CD4-positive, alpha-beta T cell (primary cell): Measurements from ENCODE around the gene FUT8. TPM values are rescaled to one million over a fixed set of nuclear protein-coding genes. Genes with fewer than 3 reads are reported as not detected.

Source experiments
- ATAC-seq: fragments of 200-7000 bp; cut with Tn5 transposase; one replicate; pipeline ENCODE4 v1.10.0; 2022; ENCODE audit warnings: mild to moderate bottlenecking; ENCODE audit not compliant: poor library complexity
- CTCF ChIA-PET: fragments of 350-600 bp; sonication (Branson Sonifier 250); formaldehyde crosslinking; loops from one replicate; lab custom pipeline; 2021; ENCODE audit warnings: antibody characterized with exemption, inconsistent platforms; lab: Charles Lee
- POLR2A ChIA-PET: fragments of 350-600 bp; sonication (Branson Sonifier 250); formaldehyde crosslinking; loops from one replicate; lab custom pipeline; 2021; ENCODE audit warnings: antibody characterized with exemption, inconsistent platforms; lab: Charles Lee
- DNase-seq, 14 experiments: peaks; one replicate each; pipeline ENCODE4 v3.0.0-alpha.2; 2013 to 2020; ENCODE audit warnings: mixed read lengths in 2 of 14
- H3K27ac ChIP-seq, 2 donors: one replicate each; pipeline versions ENCODE4 v1.5.1 to v1.7.0; 2013; ENCODE audit warnings: low read length in 2 of 2, low read depth in 1 of 2, mild to moderate bottlenecking in 1 of 2
- H3K27me3 ChIP-seq, 2 experiments: 1 replicate in 1 of 2; 2 replicates in 1 of 2; pipeline versions ENCODE4 v1.6.1 to v1.7.0; 2013; ENCODE audit warnings: low read length in 2 of 2, control low read depth in 1 of 2, mild to moderate bottlenecking in 1 of 2, moderate library complexity in 1 of 2; ENCODE audit not compliant: insufficient read depth in 2 of 2, control insufficient read depth in 1 of 2
- H3K36me3 ChIP-seq: one replicate; pipeline ENCODE4 v1.6.1; 2013; ENCODE audit warnings: low read length, control low read depth; ENCODE audit not compliant: insufficient read depth
- H3K4me1 ChIP-seq: one replicate; pipeline ENCODE4 v1.6.1; 2013; ENCODE audit warnings: low read length, control low read depth; ENCODE audit not compliant: insufficient read depth
- H3K4me3 ChIP-seq: one replicate; pipeline ENCODE4 v1.5.1; 2013; ENCODE audit warnings: mild to moderate bottlenecking, low read length, moderate library complexity
- H3K9me3 ChIP-seq, 2 experiments: 1 replicate in 1 of 2; 2 replicates in 1 of 2; pipeline versions ENCODE4 v1.6.1 to v1.7.0; 2013; ENCODE audit warnings: low read length in 2 of 2, mild to moderate bottlenecking in 2 of 2, control low read depth in 1 of 2, moderate library complexity in 1 of 2; ENCODE audit not compliant: control insufficient read depth in 1 of 2, insufficient read depth in 1 of 2
- H3K27ac Mint-ChIP-seq: one replicate; pipeline ENCODE4 v1.8.0; 2020; ENCODE audit warnings: mixed read lengths
- H3K27me3 Mint-ChIP-seq: one replicate; pipeline ENCODE4 v1.8.0; 2021; ENCODE audit warnings: mixed read lengths
- H3K36me3 Mint-ChIP-seq: one replicate; pipeline ENCODE4 v1.8.0; 2021; ENCODE audit warnings: low read depth, mixed read lengths
- H3K4me1 Mint-ChIP-seq: one replicate; pipeline ENCODE4 v1.8.0; 2021; ENCODE audit warnings: low read depth, mixed read lengths
- H3K4me3 Mint-ChIP-seq: one replicate; pipeline ENCODE4 v1.8.0; 2020; ENCODE audit warnings: mild to moderate bottlenecking, mixed read lengths
- H3K9me3 Mint-ChIP-seq: one replicate; pipeline ENCODE4 v1.8.0; 2020; ENCODE audit warnings: mixed read lengths
- intact Hi-C, 2 experiments: fragments of 100-400 bp; cut with DNase I in 1 of 2; cut with micrococcal nuclease in 1 of 2; formaldehyde crosslinking; loops; one replicate each; pipeline versions ENCODE4 v1.15.1 to v1.9.0; 2023 to 2025; cut with DNase I, micrococcal nuclease
- total RNA-seq, 174 experiments: library from RNA in 2 of 174; stranded (reverse) in 2 of 174; gene quantifications; one replicate each; pipeline ENCODE4 v1.2.3 and lab custom pipeline; 2021 to 2026
- TF ChIP-seq, protein P1 (sequence below): fragments of 200-600 bp; IDR thresholded peaks from one replicate; pipeline ENCODE4 v1.8.0; 2022; ENCODE audit warnings: antibody characterized with exemption, mild to moderate bottlenecking

Gene FUT8
- total RNA-seq, 2 experiments from 2014 or later = 31.3 to 39.1 TPM

DNA sequence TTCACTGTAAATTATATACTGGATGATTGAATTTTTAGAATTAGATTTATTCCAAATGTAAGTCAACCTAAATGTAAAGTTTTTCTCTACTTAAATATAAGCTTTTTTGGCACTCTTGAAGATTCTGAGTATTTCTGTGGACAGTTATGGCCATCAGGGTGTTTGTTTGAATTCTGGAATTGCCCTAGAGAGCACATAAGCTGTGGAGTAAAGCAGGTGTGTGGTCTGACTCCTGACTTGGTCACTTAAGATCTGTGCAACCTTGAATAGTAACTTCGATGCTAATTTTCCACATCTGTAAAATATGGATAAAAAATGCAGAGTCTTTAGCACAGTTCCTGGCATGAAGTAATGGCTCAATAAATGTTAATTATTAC is 64.4 kb downstream of the FUT8 start:
- ChIA-PET CTCF (interaction anchor here (0.6 to 1.2 kb wide), 4 partner anchors 9 to 105 kb away, joined by 3 to 5 read pairs (median 4); no protein-coding TSS in a partner anchor), POLR2A (interaction anchor here (0.7 to 0.9 kb wide), 3 partner anchors 19 to 336 kb away, joined by 3 read pairs; no protein-coding TSS in a partner anchor)
- Mint-ChIP-seq H3K36me3 (peaks cover 28% of the 10 kb centered on the region), H3K9me3 (no peaks in the 10 kb centered on the region), H3K4me1 (peaks cover 71% of the 10 kb centered on the region), H3K27ac (no peak overlapping the region), H3K27me3 (no peaks in the 10 kb centered on the region), H3K4me3 (no peak overlapping the region)
- Histone ChIP-seq H3K9me3 (no peaks in the 10 kb centered on the region), H3K27me3 (no peaks in the 10 kb centered on the region), H3K27ac (no peak overlapping the region), H3K36me3 (no peaks in the 10 kb centered on the region), H3K4me3 (no peak overlapping the region), H3K4me1 (peaks cover 4% of the 10 kb centered on the region)
- intact Hi-C loops = no loop called here
- TF ChIP-seq, protein P1, sequence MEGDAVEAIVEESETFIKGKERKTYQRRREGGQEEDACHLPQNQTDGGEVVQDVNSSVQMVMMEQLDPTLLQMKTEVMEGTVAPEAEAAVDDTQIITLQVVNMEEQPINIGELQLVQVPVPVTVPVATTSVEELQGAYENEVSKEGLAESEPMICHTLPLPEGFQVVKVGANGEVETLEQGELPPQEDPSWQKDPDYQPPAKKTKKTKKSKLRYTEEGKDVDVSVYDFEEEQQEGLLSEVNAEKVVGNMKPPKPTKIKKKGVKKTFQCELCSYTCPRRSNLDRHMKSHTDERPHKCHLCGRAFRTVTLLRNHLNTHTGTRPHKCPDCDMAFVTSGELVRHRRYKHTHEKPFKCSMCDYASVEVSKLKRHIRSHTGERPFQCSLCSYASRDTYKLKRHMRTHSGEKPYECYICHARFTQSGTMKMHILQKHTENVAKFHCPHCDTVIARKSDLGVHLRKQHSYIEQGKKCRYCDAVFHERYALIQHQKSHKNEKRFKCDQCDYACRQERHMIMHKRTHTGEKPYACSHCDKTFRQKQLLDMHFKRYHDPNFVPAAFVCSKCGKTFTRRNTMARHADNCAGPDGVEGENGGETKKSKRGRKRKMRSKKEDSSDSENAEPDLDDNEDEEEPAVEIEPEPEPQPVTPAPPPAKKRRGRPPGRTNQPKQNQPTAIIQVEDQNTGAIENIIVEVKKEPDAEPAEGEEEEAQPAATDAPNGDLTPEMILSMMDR = no peak
- no peak for DNase-seq
- no peak for ATAC-seq

DNA sequence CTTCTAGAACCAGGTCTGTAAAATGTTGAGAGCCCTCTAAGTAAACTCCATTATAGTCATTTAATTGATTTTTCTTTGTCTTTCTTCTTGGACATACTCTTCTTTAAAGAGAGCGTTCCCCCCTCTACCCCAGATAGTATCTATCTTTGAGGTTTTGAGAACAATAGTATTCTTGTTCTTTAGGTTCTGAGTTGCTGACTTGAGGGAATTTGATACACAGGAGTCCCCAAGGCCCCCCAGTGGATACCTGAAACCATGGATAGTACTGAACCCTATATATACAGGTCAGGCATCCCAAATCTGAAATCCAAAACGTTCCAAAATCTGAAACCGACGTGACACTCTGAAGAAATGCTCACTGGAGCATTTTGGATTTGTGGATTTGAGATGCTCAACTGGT is 65.5 kb downstream of the FUT8 start:
- no peaks in the 10 kb centered on the region for H3K27me3 ChIP-seq
- H3K27ac ChIP-seq = no peak overlapping the region
- Mint-ChIP-seq H3K9me3 (no peaks in the 10 kb centered on the region), H3K27ac (peak overlapping the region; percentile 27), H3K4me1 (peaks cover 79% of the 10 kb centered on the region), H3K4me3 (no peak overlapping the region), H3K27me3 (no peaks in the 10 kb centered on the region), H3K36me3 (peaks cover 35% of the 10 kb centered on the region)
- CTCF ChIA-PET = interaction anchor here (0.9 to 1.2 kb wide), 2 partner anchors 9 to 12 kb away, joined by 3 to 4 read pairs; no protein-coding TSS in a partner anchor
- ATAC-seq = no peak
- H3K9me3 ChIP-seq = no peaks in the 10 kb centered on the region
- TF ChIP-seq, protein P1 = no peak
- no peaks in the 10 kb centered on the region for H3K36me3 ChIP-seq
- peaks cover 8% of the 10 kb centered on the region for H3K4me1 ChIP-seq
- intact Hi-C loops = no loop called here
- POLR2A ChIA-PET = no interaction called here
- no peak for DNase-seq
- H3K4me3 ChIP-seq = no peak overlapping the region

DNA sequence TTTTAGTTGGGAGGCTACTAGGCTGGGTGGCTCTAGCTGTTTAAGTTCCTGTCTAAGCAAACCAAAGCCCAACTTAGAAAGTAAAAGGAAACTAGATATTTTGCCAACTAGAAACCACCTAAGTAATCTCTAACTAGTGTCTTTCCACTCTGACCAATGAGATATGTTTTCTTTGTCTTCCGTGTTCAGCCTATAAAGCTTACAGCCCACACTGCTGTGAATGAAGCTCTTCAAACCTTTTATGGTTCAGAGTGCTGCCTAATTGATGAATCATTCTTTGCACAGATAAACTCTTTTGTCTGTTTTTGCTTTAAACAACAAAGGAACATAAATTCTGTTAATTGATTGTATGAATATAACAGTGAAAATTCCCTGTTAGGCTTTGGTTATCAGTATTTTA is 66.1 kb downstream of the FUT8 start:
- no peaks in the 10 kb centered on the region for H3K36me3 ChIP-seq
- H3K4me3 ChIP-seq = no peak overlapping the region
- intact Hi-C loops = no loop called here
- Mint-ChIP-seq H3K4me3 (peak overlapping the region; percentile 3), H3K27me3 (no peaks in the 10 kb centered on the region), H3K4me1 (peaks cover 83% of the 10 kb centered on the region), H3K27ac (peak overlapping the region; percentile 5), H3K36me3 (peaks cover 39% of the 10 kb centered on the region), H3K9me3 (no peaks in the 10 kb centered on the region)
- DNase-seq (peak in 3 of 14 experiments; percentile 18 to 41 (median 25)), ATAC-seq (peak; percentile 86)
- ChIA-PET CTCF (interaction anchor here (0.9 to 1.5 kb wide), 2 partner anchors 9 to 11 kb away, joined by 3 read pairs; no protein-coding TSS in a partner anchor), POLR2A (interaction anchor here (1.2 kb wide), 1 partner anchor 67 kb away, joined by 3 read pairs; no protein-coding TSS in a partner anchor)
- no peak overlapping the region for H3K27ac ChIP-seq
- TF ChIP-seq, protein P1 = no peak
- no peaks in the 10 kb centered on the region for H3K27me3 ChIP-seq
- peaks cover 8% of the 10 kb centered on the region for H3K4me1 ChIP-seq
- H3K9me3 ChIP-seq = no peaks in the 10 kb centered on the region
